Testis (tissue), 2 donors: Measurements from ENCODE around the gene KCTD18.

Experiments used
- POLR2A ChIP-seq: fragments of 450-650 bp; IDR thresholded peaks from one replicate; pipeline ENCODE4 v1.6.1; 2017; ENCODE audit warnings: antibody characterized with exemption, mild to moderate bottlenecking, moderate library complexity
- TF ChIP-seq, protein P1 (sequence below), 3 experiments: fragments of 450-650 bp in 2 of 3; fragments of 200-600 bp in 1 of 3; sonication (generic) in 1 of 3; IDR thresholded peaks; one replicate each; pipeline ENCODE4 v1.5.1; 2016 to 2019; ENCODE audit warnings: antibody characterized with exemption in 3 of 3, mild to moderate bottlenecking in 2 of 3, moderate library complexity in 1 of 3

DNA sequence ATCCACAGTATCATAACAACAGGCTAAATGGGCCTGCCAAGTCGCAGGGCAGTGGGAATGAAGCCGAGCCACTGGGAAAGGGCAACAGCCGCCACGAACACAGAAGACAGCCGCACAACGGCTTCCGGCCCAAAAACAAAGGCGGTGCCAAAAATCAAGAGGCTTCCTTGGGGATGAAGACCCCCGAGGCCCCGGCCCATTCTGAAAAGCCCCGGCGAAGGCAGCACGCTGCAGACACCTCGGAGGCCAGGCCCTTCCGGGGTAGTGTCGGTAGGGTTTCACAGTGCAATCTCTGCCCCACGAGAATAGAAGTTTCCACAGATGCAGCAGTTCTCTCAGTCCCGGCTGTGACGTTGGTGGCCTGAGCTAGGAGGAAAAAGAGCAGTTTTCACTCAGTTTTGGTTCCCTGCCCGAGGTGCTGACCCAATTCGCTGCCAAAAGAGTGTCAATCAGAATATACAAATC, 32.2 kb downstream of the KCTD18 start:
- no peak for TF ChIP-seq POLR2A
- TF ChIP-seq, protein P1, sequence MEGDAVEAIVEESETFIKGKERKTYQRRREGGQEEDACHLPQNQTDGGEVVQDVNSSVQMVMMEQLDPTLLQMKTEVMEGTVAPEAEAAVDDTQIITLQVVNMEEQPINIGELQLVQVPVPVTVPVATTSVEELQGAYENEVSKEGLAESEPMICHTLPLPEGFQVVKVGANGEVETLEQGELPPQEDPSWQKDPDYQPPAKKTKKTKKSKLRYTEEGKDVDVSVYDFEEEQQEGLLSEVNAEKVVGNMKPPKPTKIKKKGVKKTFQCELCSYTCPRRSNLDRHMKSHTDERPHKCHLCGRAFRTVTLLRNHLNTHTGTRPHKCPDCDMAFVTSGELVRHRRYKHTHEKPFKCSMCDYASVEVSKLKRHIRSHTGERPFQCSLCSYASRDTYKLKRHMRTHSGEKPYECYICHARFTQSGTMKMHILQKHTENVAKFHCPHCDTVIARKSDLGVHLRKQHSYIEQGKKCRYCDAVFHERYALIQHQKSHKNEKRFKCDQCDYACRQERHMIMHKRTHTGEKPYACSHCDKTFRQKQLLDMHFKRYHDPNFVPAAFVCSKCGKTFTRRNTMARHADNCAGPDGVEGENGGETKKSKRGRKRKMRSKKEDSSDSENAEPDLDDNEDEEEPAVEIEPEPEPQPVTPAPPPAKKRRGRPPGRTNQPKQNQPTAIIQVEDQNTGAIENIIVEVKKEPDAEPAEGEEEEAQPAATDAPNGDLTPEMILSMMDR (IDR thresholded peaks at IDR 0.05) = no peak
